GM12892 (cell line): ENCODE results near the gene SPATA20.

Source experiments
- POLR2A ChIP-seq: IDR thresholded peaks from 2 replicates; pipeline ENCODE4 v1.6.1; 2011; ENCODE audit warnings: low read depth, low read length, control low read depth
- POLR2AphosphoS5 ChIP-seq: IDR thresholded peaks from 2 replicates; pipeline ENCODE4 v1.6.1; 2011; ENCODE audit warnings: low read depth, low read length, control low read depth

GRCh38 chr17:50559674-50560184, 12.8 kb downstream of the SPATA20 start:
- TF ChIP-seq POLR2A (no peak), POLR2AphosphoS5 (no peak)
